GM18951 (cell line): ENCODE results near the gene SFXN5.

Experiments
- POLR2A ChIP-seq: IDR thresholded peaks from 4 replicates; pipeline ENCODE4 v1.6.1; 2011; ENCODE audit warnings: mild to moderate bottlenecking; ENCODE audit not compliant: insufficient read length, insufficient read depth; ENCODE audit errors: extremely low read depth
- in situ Hi-C: fragments of 300-500 bp; cut with MboI; formaldehyde crosslinking; loops from one replicate; pipeline ENCODE4 v1.12.0; 2022; ENCODE audit warnings: low sequenced_read_pairs, mixed read lengths, inconsistent platforms; ENCODE audit not compliant: unreplicated experiment

The SFXN5 gene

GRCh38 chr2:72965770-72966450 lies 105.6 kb downstream of the SFXN5 start:
- in situ Hi-C loops, result no loop called here
- TF ChIP-seq POLR2A, result no peak

- in situ Hi-C loops, result no loop called here
- no peak for TF ChIP-seq POLR2A
These were observed 106.5 kb downstream of the SFXN5 start for GRCh38 chr2:72965016-72965415.

GRCh38 chr2:72964146-72964525 lies 107.4 kb downstream of the SFXN5 start:
- no peak for TF ChIP-seq POLR2A
- in situ Hi-C loops, result no loop called here

- TF ChIP-seq POLR2A, result no peak
- in situ Hi-C loops, result no loop called here
These were observed 107.9 kb downstream of the SFXN5 start for GRCh38 chr2:72963423-72964145.

- TF ChIP-seq POLR2A, result no peak
- in situ Hi-C loops, result no loop called here
These were observed 108.6 kb downstream of the SFXN5 start for GRCh38 chr2:72962911-72963310.

- no peak for TF ChIP-seq POLR2A
- in situ Hi-C loops, result no loop called here
These were observed 109.6 kb downstream of the SFXN5 start for GRCh38 chr2:72961853-72962468.

- in situ Hi-C loops, result no loop called here
- TF ChIP-seq POLR2A, result no peak
These were observed 110.3 kb downstream of the SFXN5 start for GRCh38 chr2:72961036-72961720.

GRCh38 chr2:72959995-72960981 lies 111.2 kb downstream of the SFXN5 start:
- in situ Hi-C loops, result no loop called here
- TF ChIP-seq POLR2A, result no peak

- in situ Hi-C loops, result no loop called here
- TF ChIP-seq POLR2A, result no peak
These were observed 112.0 kb downstream of the SFXN5 start for GRCh38 chr2:72959554-72959953.

GRCh38 chr2:72958542-72959385 lies 112.7 kb downstream of the SFXN5 start:
- TF ChIP-seq POLR2A, result no peak
- in situ Hi-C loops, result no loop called here

- TF ChIP-seq POLR2A, result no peak
- in situ Hi-C loops, result no loop called here
These were observed 114.6 kb downstream of the SFXN5 start for GRCh38 chr2:72956936-72957335.

GRCh38 chr2:72956050-72956395 lies 115.5 kb downstream of the SFXN5 start:
- in situ Hi-C loops, result no loop called here
- TF ChIP-seq POLR2A, result no peak
